ENCODE measurements around the gene CNTN6. TPM values are rescaled to one million over a fixed set of nuclear protein-coding genes. Genes with fewer than 3 reads are reported as not detected.

Gene CNTN6
- total RNA-seq, 2 donors from 2014 or later = not detected

DNA sequence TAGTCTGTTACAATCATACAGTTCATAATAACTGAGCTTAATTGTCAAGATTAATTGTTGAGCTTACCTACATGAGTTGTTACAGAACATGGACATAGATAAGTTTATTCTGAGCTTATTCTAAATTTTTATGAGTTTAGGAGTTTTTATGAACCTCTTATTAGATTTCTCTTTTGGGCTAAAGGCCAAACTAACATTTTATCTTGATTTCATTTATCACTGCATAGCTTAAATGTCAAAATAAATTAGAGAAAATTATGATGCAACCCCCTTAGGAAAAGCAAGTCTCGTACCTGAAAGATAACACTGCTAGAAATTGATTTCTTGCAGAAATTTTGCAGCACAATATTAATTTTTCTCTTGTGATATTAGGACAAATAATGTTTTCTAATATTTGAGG lies 54.5 kb downstream of the CNTN6 start:
- intact Hi-C loops (cut with DNase I) = no loop called here
- no peak for DNase-seq
- Histone ChIP-seq H3K27ac (no peak overlapping the region), H3K9me3 (no peaks in the 10 kb centered on the region), H3K4me1 (no peaks in the 10 kb centered on the region), H3K27me3 (no peaks in the 10 kb centered on the region), H3K4me3 (no peak overlapping the region), H3K36me3 (replicated peaks in 1 of 2; ENCODE audit: insufficient read depth in 1 of 2, low read depth in 2 of 2) (no peaks in the 10 kb centered on the region)
- 24% methylated on average over 1 of the region's 1 CpG for WGBS, 2 donors
- TF ChIP-seq POLR2A (IDR thresholded peaks at IDR 0.05) = no peak
- TF ChIP-seq, protein P1, sequence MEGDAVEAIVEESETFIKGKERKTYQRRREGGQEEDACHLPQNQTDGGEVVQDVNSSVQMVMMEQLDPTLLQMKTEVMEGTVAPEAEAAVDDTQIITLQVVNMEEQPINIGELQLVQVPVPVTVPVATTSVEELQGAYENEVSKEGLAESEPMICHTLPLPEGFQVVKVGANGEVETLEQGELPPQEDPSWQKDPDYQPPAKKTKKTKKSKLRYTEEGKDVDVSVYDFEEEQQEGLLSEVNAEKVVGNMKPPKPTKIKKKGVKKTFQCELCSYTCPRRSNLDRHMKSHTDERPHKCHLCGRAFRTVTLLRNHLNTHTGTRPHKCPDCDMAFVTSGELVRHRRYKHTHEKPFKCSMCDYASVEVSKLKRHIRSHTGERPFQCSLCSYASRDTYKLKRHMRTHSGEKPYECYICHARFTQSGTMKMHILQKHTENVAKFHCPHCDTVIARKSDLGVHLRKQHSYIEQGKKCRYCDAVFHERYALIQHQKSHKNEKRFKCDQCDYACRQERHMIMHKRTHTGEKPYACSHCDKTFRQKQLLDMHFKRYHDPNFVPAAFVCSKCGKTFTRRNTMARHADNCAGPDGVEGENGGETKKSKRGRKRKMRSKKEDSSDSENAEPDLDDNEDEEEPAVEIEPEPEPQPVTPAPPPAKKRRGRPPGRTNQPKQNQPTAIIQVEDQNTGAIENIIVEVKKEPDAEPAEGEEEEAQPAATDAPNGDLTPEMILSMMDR (IDR thresholded peaks at IDR 0.05) = no peak
- no peak for ATAC-seq

DNA sequence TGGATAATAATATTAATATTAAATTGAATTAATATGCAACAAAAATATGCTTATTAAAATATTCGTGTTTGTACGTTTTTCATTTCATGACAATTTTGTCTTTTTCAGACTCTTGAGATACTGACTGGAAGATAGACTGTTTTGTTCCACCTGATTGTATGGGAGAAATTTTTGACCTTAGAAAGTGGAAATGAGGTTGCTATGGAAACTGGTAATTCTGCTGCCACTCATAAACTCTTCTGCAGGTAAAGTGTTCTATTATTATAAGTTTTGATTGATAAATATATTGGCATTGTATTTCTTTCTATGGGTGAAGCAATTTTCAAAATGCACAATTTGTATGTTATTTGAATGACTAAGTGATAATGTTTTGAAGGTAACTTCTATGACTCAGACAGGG lies 55.0 kb downstream of the CNTN6 start:
- intact Hi-C loops (cut with DNase I) = no loop called here
- H3K4me1 ChIP-seq = no peaks in the 10 kb centered on the region
- no peaks in the 10 kb centered on the region for H3K27me3 ChIP-seq
- no peaks in the 10 kb centered on the region for H3K9me3 ChIP-seq
- no peak overlapping the region for H3K27ac ChIP-seq
- H3K4me3 ChIP-seq = no peak overlapping the region
- no peak for DNase-seq
- WGBS, 2 donors = 34 to 40% methylated on average over 2 of the region's 2 CpGs
- H3K36me3 ChIP-seq (replicated peaks in 1 of 2; ENCODE audit: insufficient read depth in 1 of 2, low read depth in 2 of 2) = no peaks in the 10 kb centered on the region
- ATAC-seq = no peak
- TF ChIP-seq, protein P1 (IDR thresholded peaks at IDR 0.05) = no peak
- TF ChIP-seq POLR2A (IDR thresholded peaks at IDR 0.05) = no peak

DNA sequence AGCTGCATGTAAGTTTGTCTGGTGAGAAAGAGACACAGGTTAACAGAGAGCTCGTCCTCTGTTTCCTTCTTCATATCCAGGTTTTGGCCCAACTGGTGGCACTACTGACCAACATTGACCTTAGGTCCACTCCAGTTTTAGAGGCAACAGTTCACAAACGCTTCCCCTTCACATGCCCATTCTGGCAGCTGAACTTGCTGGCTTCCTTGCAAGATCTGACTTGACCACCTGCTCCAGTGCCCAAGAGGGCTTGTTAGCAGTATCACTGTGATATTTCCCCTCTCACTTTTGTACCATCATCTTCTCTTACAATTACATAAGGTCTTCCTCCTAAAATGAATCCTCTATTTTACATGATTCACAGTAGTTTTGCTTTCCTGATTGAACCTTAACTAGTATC lies 71.3 kb downstream of the CNTN6 start:
- Histone ChIP-seq H3K27me3 (peaks cover 0 to 1% of the 10 kb centered on the region in 2 donors), H3K4me3 (no peak overlapping the region), H3K9me3 (no peaks in the 10 kb centered on the region), H3K4me1 (no peaks in the 10 kb centered on the region), H3K36me3 (replicated peaks in 1 of 2; ENCODE audit: insufficient read depth in 1 of 2, low read depth in 2 of 2) (no peaks in the 10 kb centered on the region), H3K27ac (no peak overlapping the region)
- no peak for ATAC-seq
- intact Hi-C loops (cut with DNase I) = no loop called here
- 36 to 43% methylated on average over 2 of the region's 2 CpGs for WGBS, 2 donors
- TF ChIP-seq POLR2A (IDR thresholded peaks at IDR 0.05) = no peak
- TF ChIP-seq, protein P1 (IDR thresholded peaks at IDR 0.05) = no peak
- no peak for DNase-seq

DNA sequence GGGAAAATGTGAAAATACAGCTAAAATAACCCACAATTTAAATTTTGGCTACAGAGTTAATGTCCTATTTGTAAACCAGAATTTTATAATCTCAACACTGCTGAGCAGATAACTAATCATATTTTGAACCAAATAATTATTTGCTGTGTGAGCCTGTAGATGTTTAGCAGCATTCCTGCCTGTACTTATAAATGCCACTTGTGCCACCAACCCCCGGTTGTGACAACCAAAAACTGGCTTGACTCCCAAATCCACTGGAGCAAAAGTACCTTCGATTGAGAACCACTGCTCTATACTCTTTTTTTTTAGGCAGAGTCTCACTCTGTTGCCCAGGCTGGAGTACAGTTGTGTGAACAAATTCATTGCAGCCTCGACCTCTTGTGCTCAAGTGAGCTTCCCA lies 78.5 kb downstream of the CNTN6 start:
- Histone ChIP-seq H3K27ac (no peak overlapping the region), H3K4me3 (no peak overlapping the region), H3K36me3 (replicated peaks in 1 of 2; ENCODE audit: insufficient read depth in 1 of 2, low read depth in 2 of 2) (no peaks in the 10 kb centered on the region), H3K4me1 (no peaks in the 10 kb centered on the region), H3K27me3 (no peaks in the 10 kb centered on the region), H3K9me3 (no peaks in the 10 kb centered on the region)
- no peak for ATAC-seq
- 49 to 53% methylated on average over 3 of the region's 3 CpGs for WGBS, 2 donors
- TF ChIP-seq POLR2A (IDR thresholded peaks at IDR 0.05) = no peak
- TF ChIP-seq, protein P1 (IDR thresholded peaks at IDR 0.05) = no peak
- intact Hi-C loops (cut with DNase I) = no loop called here
- DNase-seq = no peak

DNA sequence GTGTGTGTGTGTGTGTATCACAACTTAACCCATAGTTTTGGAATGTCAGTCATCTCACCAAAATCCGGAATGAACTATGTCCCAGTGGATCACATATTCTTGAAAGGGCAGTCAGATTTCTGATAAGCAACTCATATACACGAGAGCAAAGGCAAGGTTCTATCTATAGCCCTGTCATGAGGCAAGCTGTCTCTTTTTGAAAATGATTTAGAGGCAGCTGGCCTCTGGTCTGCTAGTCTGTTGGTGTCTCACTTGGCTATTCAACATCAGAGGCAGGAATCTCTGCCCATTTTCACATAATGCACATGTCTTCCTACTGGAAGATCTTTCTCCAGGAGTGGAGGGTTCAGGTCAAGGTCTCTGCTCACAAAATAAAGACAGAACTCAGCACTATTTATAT lies 79.8 kb downstream of the CNTN6 start:
- WGBS, 2 donors = 25 to 28% methylated on average over 2 of the region's 2 CpGs
- no peaks in the 10 kb centered on the region for H3K4me1 ChIP-seq
- DNase-seq (no peak), ATAC-seq (no peak)
- no peaks in the 10 kb centered on the region for H3K9me3 ChIP-seq
- H3K27ac ChIP-seq = no peak overlapping the region
- TF ChIP-seq, protein P1 (IDR thresholded peaks at IDR 0.05) = no peak
- TF ChIP-seq POLR2A (IDR thresholded peaks at IDR 0.05) = no peak
- no peaks in the 10 kb centered on the region for H3K36me3 ChIP-seq (replicated peaks in 1 of 2; ENCODE audit: insufficient read depth in 1 of 2, low read depth in 2 of 2)
- intact Hi-C loops (cut with DNase I) = no loop called here
- H3K27me3 ChIP-seq = no peaks in the 10 kb centered on the region
- H3K4me3 ChIP-seq = no peak overlapping the region

All from body of pancreas (tissue), 4 donors.